SIG-M5 (cell line): ENCODE measurements around the gene TYW3.

Experiments
- DNase-seq: peaks from one replicate; lab custom pipeline; 2025; lab: John Stamatoyannopoulos, UW

TYW3 gene

DNA sequence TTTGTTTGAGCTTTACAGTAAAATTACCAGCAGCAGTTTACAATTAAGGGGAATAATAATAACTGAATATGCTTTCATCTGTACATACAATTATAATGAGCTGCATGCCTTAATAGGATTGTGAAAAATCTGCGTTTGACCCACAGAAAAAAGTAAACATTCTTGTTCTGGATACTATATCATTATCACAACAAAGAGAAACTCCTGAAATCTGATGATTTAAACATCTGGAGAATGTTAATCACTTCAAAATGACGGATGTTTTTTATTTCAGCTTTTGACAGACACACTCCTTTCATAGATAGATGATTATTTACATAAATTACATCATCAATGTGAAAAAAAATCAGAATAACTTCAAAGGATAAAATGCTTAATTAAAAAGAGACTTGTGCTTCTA lies 58.5 kb downstream of the TYW3 start:
- DNase-seq = no peak

DNA sequence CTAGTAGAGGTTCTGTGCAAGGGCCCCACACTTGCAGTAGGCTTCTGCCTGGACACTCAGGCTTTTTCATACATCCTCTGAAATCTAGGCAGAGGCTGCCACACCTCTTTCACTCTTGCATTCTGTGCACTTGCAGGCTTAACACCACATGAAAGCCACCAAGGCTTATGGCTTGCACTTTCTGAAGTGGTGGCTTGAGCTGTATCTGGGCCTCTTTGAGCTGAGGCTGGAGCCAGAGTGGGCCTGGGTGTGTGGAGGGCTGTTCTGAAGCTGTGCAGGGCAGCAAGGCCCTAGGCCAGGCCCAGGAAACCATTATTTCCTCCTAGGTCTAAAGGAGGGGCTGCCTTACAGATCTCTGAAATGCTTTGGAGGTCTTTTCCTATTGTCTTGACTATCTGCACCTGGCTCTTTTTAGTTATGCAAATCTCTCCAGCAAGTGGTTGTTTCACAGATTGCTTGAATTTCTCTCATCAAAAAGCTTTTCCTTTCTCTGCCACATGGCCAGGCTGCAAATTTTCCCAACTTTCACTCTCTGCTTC lies 66.2 kb downstream of the TYW3 start:
- DNase-seq = no peak

GRCh38 chr1:74811436-74812179 lies 78.7 kb downstream of the TYW3 start:
- no peak for DNase-seq

DNA sequence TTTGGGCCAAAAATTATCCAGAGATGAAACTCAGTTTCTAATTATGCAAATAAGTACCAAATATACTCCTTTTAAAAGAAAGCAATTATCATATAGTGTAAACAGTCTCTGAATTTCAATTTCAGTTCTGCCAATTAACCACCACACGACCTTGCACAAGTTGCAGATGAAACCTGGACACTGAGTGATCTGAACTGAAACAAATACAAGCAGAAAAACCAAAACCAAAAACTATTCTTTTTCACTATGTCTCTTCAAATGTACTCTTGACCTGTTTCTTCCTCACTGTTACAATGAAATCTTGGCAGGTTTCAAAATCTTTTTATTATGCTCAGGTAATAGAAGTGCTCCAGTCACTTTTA lies 79.2 kb downstream of the TYW3 start:
- DNase-seq = no peak
